Measurements from ENCODE around the gene SPACA6. TPM values are rescaled to one million over a fixed set of nuclear protein-coding genes. Genes with fewer than 3 reads are reported as not detected.

Gene SPACA6
- polyA plus RNA-seq, 1 donor (not counting 4 experiments of a cell fraction or from before 2014, with no cell fraction given) = 4.3 TPM

DNA sequence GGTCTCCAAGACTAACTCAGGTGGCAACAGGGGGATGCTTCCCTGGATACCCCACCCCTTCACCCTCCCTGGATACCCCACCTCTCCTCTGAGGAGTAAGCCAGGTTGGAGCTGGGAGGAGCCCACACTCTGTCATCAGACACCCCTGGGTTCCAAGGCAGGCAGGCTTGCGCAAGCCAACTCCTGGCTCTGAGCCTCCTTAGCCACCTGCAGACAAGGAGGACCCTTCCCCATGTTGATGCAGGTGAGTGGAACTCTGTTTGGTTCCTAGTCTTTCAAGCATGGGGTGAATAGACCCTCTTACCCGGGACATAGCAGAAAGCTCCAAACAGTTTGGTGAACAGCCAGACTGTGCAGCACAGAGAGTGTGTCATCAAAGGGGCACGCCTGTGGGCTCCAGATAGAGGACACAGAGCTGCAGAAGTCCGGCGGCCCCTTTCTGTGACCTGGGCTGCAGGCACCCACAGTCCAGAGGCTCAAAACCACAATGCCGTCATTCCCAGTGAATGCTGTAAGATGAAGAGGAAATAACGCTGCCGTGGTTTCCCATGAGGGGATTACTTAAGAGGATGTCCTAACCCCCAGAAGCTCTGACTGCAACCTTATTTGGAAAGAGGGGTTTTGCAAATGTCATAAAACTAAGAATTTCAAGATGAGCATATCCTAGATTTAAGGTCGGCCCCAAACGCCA lies 42.8 kb downstream of the SPACA6 start:
- Histone ChIP-seq H4K20me1 (ENCODE audit: control insufficient read depth, extremely low read depth, insufficient read depth, low read length) (no peaks in the 10 kb centered on the region), H3K79me2 (ENCODE audit: control insufficient read depth, insufficient read depth, low read length) (no peaks in the 10 kb centered on the region), H3K36me3 (ENCODE audit: control insufficient read depth in 2 of 2, extremely low read depth in 1 of 2, insufficient read depth in 2 of 2, low read length in 2 of 2) (no peaks in the 10 kb centered on the region), H3K27me3 (ENCODE audit: control insufficient read depth, extremely low read depth, insufficient read depth, low read length) (no peaks in the 10 kb centered on the region), H3K9me3 (ENCODE audit: control insufficient read depth, low read depth, low read length) (no peaks in the 10 kb centered on the region), H3K4me2 (ENCODE audit: control insufficient read depth, extremely low read depth, insufficient read depth, low read depth, low read length) (no peak overlapping the region), H3K4me3 (ENCODE audit: control insufficient read depth in 2 of 3, extremely low read depth in 1 of 3, insufficient read depth in 2 of 3, low read depth in 1 of 3, low read length in 3 of 3) (no peak overlapping the region), H3K4me1 (ENCODE audit: control insufficient read depth, extremely low read depth, insufficient read depth, low read length) (no peaks in the 10 kb centered on the region), H3K9ac (ENCODE audit: control insufficient read depth, extremely low read depth, insufficient read depth, low read length) (no peak overlapping the region), H3K9me1 (ENCODE audit: control insufficient read depth, extremely low read depth, insufficient read depth, low read length) (no peaks in the 10 kb centered on the region), H2AFZ (ENCODE audit: control insufficient read depth, low read length) (no peak overlapping the region), H3K27ac (ENCODE audit: control insufficient read depth, insufficient read depth, low read length) (no peak overlapping the region)
- TF ChIP-seq EZH2 (IDR thresholded peaks at IDR 0.05; ENCODE audit: low read length) = no peak
- TF ChIP-seq, protein P1, sequence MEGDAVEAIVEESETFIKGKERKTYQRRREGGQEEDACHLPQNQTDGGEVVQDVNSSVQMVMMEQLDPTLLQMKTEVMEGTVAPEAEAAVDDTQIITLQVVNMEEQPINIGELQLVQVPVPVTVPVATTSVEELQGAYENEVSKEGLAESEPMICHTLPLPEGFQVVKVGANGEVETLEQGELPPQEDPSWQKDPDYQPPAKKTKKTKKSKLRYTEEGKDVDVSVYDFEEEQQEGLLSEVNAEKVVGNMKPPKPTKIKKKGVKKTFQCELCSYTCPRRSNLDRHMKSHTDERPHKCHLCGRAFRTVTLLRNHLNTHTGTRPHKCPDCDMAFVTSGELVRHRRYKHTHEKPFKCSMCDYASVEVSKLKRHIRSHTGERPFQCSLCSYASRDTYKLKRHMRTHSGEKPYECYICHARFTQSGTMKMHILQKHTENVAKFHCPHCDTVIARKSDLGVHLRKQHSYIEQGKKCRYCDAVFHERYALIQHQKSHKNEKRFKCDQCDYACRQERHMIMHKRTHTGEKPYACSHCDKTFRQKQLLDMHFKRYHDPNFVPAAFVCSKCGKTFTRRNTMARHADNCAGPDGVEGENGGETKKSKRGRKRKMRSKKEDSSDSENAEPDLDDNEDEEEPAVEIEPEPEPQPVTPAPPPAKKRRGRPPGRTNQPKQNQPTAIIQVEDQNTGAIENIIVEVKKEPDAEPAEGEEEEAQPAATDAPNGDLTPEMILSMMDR (optimal IDR thresholded peaks at IDR 0.05 in 1 of 3, IDR thresholded peaks at IDR 0.05 in 1 of 3, conservative IDR thresholded peaks at IDR 0.05 in 1 of 3; ENCODE audit: extremely low read depth in 1 of 3, insufficient read depth in 2 of 3, low read length in 3 of 3) = no peak
- DNase-seq (ENCODE audit: low read depth, low spot score) (no peak), FAIRE-seq (no peak)
- dilution Hi-C loops (cut with MboI; ENCODE audit: extremely low pct_ligation_motif_present, low sequenced_read_pairs) = no loop called here

DNA sequence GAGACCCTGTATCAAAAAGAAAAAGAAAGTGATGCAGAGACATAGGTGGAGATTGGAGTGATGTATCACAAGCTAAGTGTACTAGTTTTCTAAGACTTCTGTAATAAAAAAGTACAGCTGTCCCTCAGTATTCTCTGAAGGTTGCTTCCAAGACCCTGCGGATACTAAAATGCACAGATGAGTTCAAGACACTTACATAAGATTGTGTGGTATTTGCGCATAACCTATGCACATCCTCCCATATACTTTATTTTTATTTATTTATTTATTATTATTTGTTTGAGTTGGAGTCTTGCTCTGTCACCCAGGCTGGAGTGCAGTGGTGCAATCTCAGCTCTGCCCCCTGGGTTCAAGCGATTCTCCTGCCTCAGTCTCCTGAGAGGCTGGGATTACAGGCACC lies 44.3 kb downstream of the SPACA6 start:
- H3K79me2 ChIP-seq (ENCODE audit: control insufficient read depth, insufficient read depth, low read length) = no peaks in the 10 kb centered on the region
- FAIRE-seq (no peak), DNase-seq (ENCODE audit: low read depth, low spot score) (no peak)
- no peak overlapping the region for H3K4me2 ChIP-seq (ENCODE audit: control insufficient read depth, extremely low read depth, insufficient read depth, low read depth, low read length)
- no peaks in the 10 kb centered on the region for H3K9me1 ChIP-seq (ENCODE audit: control insufficient read depth, extremely low read depth, insufficient read depth, low read length)
- no peaks in the 10 kb centered on the region for H3K36me3 ChIP-seq (ENCODE audit: control insufficient read depth in 2 of 2, extremely low read depth in 1 of 2, insufficient read depth in 2 of 2, low read length in 2 of 2)
- no peaks in the 10 kb centered on the region for H4K20me1 ChIP-seq (ENCODE audit: control insufficient read depth, extremely low read depth, insufficient read depth, low read length)
- H3K4me1 ChIP-seq (ENCODE audit: control insufficient read depth, extremely low read depth, insufficient read depth, low read length) = no peaks in the 10 kb centered on the region
- H3K9ac ChIP-seq (ENCODE audit: control insufficient read depth, extremely low read depth, insufficient read depth, low read length) = no peak overlapping the region
- no peak overlapping the region for H2AFZ ChIP-seq (ENCODE audit: control insufficient read depth, low read length)
- H3K4me3 ChIP-seq (ENCODE audit: control insufficient read depth in 2 of 3, extremely low read depth in 1 of 3, insufficient read depth in 2 of 3, low read depth in 1 of 3, low read length in 3 of 3) = no peak overlapping the region
- H3K9me3 ChIP-seq (ENCODE audit: control insufficient read depth, low read depth, low read length) = no peaks in the 10 kb centered on the region
- dilution Hi-C loops (cut with MboI; ENCODE audit: extremely low pct_ligation_motif_present, low sequenced_read_pairs) = no loop called here
- no peak for TF ChIP-seq EZH2 (IDR thresholded peaks at IDR 0.05; ENCODE audit: low read length)
- TF ChIP-seq, protein P1 (optimal IDR thresholded peaks at IDR 0.05 in 1 of 3, IDR thresholded peaks at IDR 0.05 in 1 of 3, conservative IDR thresholded peaks at IDR 0.05 in 1 of 3; ENCODE audit: extremely low read depth in 1 of 3, insufficient read depth in 2 of 3, low read length in 3 of 3) = no peak
- H3K27me3 ChIP-seq (ENCODE audit: control insufficient read depth, extremely low read depth, insufficient read depth, low read length) = no peaks in the 10 kb centered on the region
- H3K27ac ChIP-seq (ENCODE audit: control insufficient read depth, insufficient read depth, low read length) = no peak overlapping the region

All from keratinocyte (primary cell).